Gastrocnemius medialis (tissue), 4 donors: Measurements from ENCODE around the gene TEX19. TPM values are rescaled to one million over a fixed set of nuclear protein-coding genes. Genes with fewer than 3 reads are reported as not detected.

ENCODE experiments used
- ATAC-seq, 2 donors: fragments of 150-250 bp; one replicate each; pipeline ENCODE4 v1.9.1; 2016
- DNase-seq, 2 donors: peaks; one replicate each; pipeline ENCODE4 v3.0.0-alpha.2; 2019
- H3K27ac ChIP-seq, 4 donors: fragments of 200-600 bp; sonication (generic); 1 replicate in 1 of 4; 2 replicates in 3 of 4; pipeline ENCODE4 v1.5.1; 2016 to 2018; ENCODE audit warnings: mild to moderate bottlenecking in 2 of 4, moderate library complexity in 1 of 4
- H3K27me3 ChIP-seq, 3 donors: fragments of 200-600 bp; sonication (generic) in 2 of 3; 1 replicate in 1 of 3; 2 replicates in 2 of 3; pipeline versions ENCODE4 v1.5.1 to v1.6.0; 2016 to 2019; ENCODE audit warnings: mild to moderate bottlenecking in 1 of 3, moderate library complexity in 1 of 3
- H3K36me3 ChIP-seq, 2 donors: fragments of 200-600 bp; sonication (generic) in 1 of 2; one replicate each; pipeline ENCODE4 v1.5.1; 2017 to 2018
- H3K4me1 ChIP-seq, 2 donors: fragments of 200-600 bp; sonication (generic) in 1 of 2; one replicate each; pipeline ENCODE4 v1.5.1; 2016 to 2017; ENCODE audit warnings: mild to moderate bottlenecking in 2 of 2
- H3K4me3 ChIP-seq, 4 donors: fragments of 200-600 bp; sonication (generic) in 3 of 4; 1 replicate in 1 of 4; 2 replicates in 3 of 4; pipeline ENCODE4 v1.5.1; 2016 to 2019; ENCODE audit warnings: mild to moderate bottlenecking in 2 of 4
- H3K9me3 ChIP-seq, 3 donors: fragments of 200-600 bp; sonication (generic) in 2 of 3; 1 replicate in 1 of 3; 2 replicates in 2 of 3; pipeline ENCODE4 v1.5.1; 2016 to 2019
- POLR2A ChIP-seq, 2 donors: fragments of 450-650 bp; IDR thresholded peaks; one replicate each; pipeline ENCODE4 v1.6.1; 2017; ENCODE audit warnings: antibody characterized with exemption in 2 of 2, mild to moderate bottlenecking in 2 of 2, moderate library complexity in 2 of 2
- in situ Hi-C, 4 donors: fragments of 200-750 bp; cut with MboI; loops; one replicate each; pipeline versions ENCODE4 v1.15.0 to v1.8.0; 2017; ENCODE audit warnings: low sequenced_read_pairs in 4 of 4
- intact Hi-C: fragments of 100-400 bp; cut with DNase I; formaldehyde crosslinking; loops from one replicate; pipeline ENCODE4 v1.15.1; 2023; ENCODE audit warnings: low total_unique reads
- total RNA-seq, 4 donors: library from RNA; depleted of rRNA; stranded (reverse); fragments of >200 nt; gene quantifications; one replicate each; pipeline versions ENCODE4 v1.1.0 to v1.2.3, GENCODE V29; 2016
- TF ChIP-seq, protein P1 (sequence below), 5 experiments: fragments of 450-650 bp in 3 of 5; fragments of 200-600 bp in 2 of 5; sonication (generic) in 2 of 5; IDR thresholded peaks in 4 of 5; conservative IDR thresholded peaks in 1 of 5; 1 replicate in 4 of 5; 2 replicates in 1 of 5; pipeline ENCODE4 v1.5.1; 2016 to 2019; ENCODE audit warnings: antibody characterized with exemption in 5 of 5, mild to moderate bottlenecking in 3 of 5, moderate library complexity in 3 of 5

TEX19 gene, protein sequence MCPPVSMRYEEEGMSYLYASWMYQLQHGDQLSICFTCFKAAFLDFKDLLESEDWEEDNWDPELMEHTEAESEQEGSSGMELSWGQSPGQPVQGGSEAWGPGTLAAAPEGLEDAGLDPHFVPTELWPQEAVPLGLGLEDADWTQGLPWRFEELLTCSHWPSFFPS
- under 1 TPM in 1 of 4 donors, not detected in 3; 0.40 TPM for total RNA-seq

DNA sequence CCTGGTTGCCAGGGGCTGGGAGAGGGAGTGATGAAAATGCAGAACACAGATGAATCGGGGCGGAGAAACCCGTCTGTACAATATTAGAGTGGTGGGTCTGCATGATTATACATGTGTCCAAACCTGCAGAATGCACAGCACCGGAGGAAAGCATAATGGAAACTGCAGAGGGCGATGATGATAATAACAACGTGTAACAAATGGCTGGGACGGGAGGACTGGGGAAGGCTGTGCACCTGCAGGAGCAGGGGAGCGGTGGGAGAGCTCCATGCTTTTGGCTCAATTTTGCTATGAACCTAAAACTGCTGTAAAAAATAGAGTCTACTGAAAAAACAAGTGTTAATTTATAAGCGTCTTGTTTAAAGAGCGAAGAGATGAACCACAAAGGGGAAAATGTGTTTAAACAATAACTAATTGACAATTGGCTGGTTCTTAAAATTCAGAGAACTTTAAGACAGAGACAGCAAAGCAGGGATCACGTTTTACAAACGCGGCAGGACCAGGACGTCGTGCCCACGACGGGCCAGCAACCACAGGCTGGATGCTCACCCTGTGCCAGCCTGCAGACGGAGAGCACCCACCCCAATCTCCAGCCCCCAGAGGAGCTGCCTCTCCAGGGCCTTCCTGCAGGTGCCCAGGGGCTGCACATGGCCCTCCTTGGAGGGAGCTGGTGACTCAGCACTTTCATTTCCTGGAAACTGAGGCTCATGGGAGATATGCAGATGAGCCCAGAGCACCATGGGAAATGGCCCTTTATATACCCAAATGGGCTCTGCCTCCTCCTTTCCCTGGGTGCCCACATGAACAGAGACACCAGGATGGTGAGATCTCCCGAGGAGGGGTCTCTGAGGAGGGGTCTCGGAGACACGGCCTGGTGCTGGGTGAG, at the start of gene TEX19:
TEX19 (plus strand) TSS at position 783 of the 886 bp plus-strand sequence. CDS start 2,904 bp downstream, outside the sequence.
- ATAC-seq = no peak
- Histone ChIP-seq H3K4me3 (no peak within 1 kb of the TSS), H3K4me1 (no peaks in the 10 kb centered on the region), H3K27ac (no peak within 1 kb of the TSS), H3K9me3 (no peaks in the 10 kb centered on the region), H3K36me3 (no peaks in the 10 kb centered on the region), H3K27me3 (peaks cover 10 to 30% (median 18%) of the 10 kb centered on the region in 3 donors)
- no peak for TF ChIP-seq POLR2A (IDR thresholded peaks at IDR 0.05)
- TF ChIP-seq, protein P1, sequence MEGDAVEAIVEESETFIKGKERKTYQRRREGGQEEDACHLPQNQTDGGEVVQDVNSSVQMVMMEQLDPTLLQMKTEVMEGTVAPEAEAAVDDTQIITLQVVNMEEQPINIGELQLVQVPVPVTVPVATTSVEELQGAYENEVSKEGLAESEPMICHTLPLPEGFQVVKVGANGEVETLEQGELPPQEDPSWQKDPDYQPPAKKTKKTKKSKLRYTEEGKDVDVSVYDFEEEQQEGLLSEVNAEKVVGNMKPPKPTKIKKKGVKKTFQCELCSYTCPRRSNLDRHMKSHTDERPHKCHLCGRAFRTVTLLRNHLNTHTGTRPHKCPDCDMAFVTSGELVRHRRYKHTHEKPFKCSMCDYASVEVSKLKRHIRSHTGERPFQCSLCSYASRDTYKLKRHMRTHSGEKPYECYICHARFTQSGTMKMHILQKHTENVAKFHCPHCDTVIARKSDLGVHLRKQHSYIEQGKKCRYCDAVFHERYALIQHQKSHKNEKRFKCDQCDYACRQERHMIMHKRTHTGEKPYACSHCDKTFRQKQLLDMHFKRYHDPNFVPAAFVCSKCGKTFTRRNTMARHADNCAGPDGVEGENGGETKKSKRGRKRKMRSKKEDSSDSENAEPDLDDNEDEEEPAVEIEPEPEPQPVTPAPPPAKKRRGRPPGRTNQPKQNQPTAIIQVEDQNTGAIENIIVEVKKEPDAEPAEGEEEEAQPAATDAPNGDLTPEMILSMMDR (IDR thresholded peaks at IDR 0.05 in 4 of 5, conservative IDR thresholded peaks at IDR 0.05 in 1 of 5) = no peak
- DNase-seq = no peak
- intact Hi-C loops (no loop called here), in situ Hi-C loops (loop anchor here (10.0 to 25.0 kb wide), 3 partner anchors 56 to 404 kb away; partner anchors contain the start of genes HEXD (in 1 of the 4), OGFOD3 (in 1 of the 4) and TBCD (in 1 of the 4))

DNA sequence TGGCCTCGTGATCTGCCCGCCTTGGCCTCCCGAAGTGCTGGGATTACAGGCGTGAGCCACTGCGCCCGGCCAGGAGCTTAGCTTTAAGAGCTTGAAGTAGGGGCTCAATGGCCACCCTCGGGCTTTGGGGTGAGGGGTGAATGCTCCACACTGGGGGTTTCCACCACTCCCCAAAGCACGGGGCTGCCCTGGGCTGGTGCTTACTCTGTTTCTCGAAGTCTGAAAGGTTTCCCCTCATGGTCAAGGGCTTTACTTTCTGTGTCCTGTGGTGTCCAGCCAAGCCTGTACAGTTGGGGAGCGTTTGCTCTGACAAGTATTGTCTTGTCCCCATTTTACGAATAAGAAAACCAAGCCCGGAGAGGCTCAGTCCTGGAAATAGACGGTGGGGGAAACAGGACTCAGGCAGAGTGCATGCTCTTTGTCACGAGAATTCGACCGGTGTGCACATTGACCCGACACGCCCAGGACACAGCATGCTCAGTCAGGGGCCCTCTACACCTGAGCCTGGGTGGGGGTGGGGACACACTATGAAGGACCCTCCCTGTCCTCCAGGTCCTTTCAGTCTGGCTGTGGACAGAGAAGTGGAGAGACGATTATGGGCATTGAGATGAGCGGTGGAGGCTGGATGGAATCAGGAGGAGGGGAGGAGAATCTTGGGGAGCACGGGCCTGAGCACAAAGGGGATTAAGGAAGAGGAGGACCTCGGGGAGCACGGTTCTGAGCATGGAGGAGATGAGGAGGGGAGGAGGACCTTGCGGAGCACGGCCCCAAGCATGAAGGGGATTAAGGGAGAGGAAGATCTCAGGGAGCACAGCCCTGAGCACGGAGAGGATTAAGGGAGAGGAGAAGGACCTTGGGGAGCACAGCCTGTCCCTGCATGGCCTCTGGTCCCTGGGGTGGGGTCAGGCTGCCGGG, 49.1 kb upstream of the TEX19 start:
- intact Hi-C loops = no loop called here

DNA sequence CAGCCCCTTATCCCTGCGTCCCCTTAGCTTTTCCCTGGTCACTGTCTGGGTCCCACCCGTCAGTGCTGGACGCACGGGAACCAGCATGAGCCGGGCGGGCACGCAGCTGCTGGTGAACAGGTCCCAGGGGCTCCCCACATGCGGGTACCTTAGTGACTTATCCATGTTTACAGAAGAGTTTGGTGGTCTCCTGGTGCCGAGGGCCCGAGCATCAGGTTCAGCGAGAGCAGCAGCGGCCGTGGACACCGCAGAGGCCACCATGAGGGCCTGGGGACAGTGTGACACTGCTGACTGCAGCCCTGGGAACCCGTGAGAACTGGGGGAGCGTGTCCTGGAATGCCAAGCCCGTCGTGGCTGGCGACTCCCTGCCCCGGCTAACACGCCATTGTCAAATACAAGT, 48.2 kb upstream of the TEX19 start:
- Histone ChIP-seq H3K9me3 (no peaks in the 10 kb centered on the region), H3K4me3 (no peak overlapping the region), H3K27ac (no peak overlapping the region), H3K27me3 (peaks cover 22 to 35% (median 26%) of the 10 kb centered on the region in 3 donors), H3K4me1 (no peaks in the 10 kb centered on the region), H3K36me3 (no peaks in the 10 kb centered on the region)
- TF ChIP-seq POLR2A (IDR thresholded peaks at IDR 0.05) = no peak
- TF ChIP-seq, protein P1 (IDR thresholded peaks at IDR 0.05 in 4 of 5, conservative IDR thresholded peaks at IDR 0.05 in 1 of 5) = no peak
- no peak for DNase-seq
- no peak for ATAC-seq
- intact Hi-C loops = no loop called here
- in situ Hi-C loops = no loop called here

More for the DNA sequence above, 49.1 kb upstream of the TEX19 start:
- DNase-seq (no peak), ATAC-seq (no peak)
- Histone ChIP-seq H3K4me1 (no peaks in the 10 kb centered on the region), H3K4me3 (no peak overlapping the region), H3K36me3 (no peaks in the 10 kb centered on the region), H3K27me3 (peaks cover 14 to 26% (median 19%) of the 10 kb centered on the region in 3 donors), H3K9me3 (no peaks in the 10 kb centered on the region), H3K27ac (no peak overlapping the region)
- TF ChIP-seq, protein P1 (IDR thresholded peaks at IDR 0.05 in 4 of 5, conservative IDR thresholded peaks at IDR 0.05 in 1 of 5) = no peak
- TF ChIP-seq POLR2A (IDR thresholded peaks at IDR 0.05) = no peak
- in situ Hi-C loops = no loop called here

DNA sequence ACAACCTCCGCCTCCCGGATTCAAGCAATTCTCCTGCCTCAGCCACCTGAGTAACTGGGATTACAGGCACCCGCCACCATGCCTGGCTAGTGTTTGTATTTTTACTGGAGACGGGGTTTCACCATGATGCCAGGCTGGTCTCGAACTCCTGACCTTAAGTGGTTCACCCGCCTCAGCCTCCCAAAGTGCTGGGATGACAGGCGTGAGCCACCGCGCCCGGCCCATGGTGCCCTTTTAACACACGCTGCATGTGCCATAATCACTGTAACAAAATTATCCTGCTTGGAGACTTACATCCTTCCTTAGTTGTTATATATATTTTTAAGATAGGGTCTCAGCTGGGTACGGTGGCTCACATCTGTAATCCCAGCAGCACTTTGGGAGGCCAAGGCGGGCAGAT, 47.1 kb upstream of the TEX19 start:
- H3K36me3 ChIP-seq = no peaks in the 10 kb centered on the region
- intact Hi-C loops (no loop called here), in situ Hi-C loops (no loop called here)
- H3K27ac ChIP-seq = no peak overlapping the region
- no peaks in the 10 kb centered on the region for H3K9me3 ChIP-seq
- ATAC-seq (no peak), DNase-seq (no peak)
- H3K4me3 ChIP-seq = no peak overlapping the region
- H3K27me3 ChIP-seq = peaks cover 22 to 41% (median 30%) of the 10 kb centered on the region in 3 donors
- H3K4me1 ChIP-seq = no peaks in the 10 kb centered on the region
- TF ChIP-seq, protein P1 (IDR thresholded peaks at IDR 0.05 in 4 of 5, conservative IDR thresholded peaks at IDR 0.05 in 1 of 5) = no peak
- TF ChIP-seq POLR2A (IDR thresholded peaks at IDR 0.05) = no peak
